HG03066 (cell line): ENCODE results near the gene CDK9.
"Not testable (repeated sequence)": the region's sequence is repeated elsewhere in the genome, so short reads cannot be mapped to it uniquely, and the experiment has no call there.

Experiments
- ATAC-seq: cut with Tn5 transposase; IDR thresholded peaks from one replicate; pipeline ENCODE4 v1.9.1; 2021; ENCODE audit warnings: low read depth; ENCODE audit not compliant: unreplicated experiment

The CDK9 gene

DNA sequence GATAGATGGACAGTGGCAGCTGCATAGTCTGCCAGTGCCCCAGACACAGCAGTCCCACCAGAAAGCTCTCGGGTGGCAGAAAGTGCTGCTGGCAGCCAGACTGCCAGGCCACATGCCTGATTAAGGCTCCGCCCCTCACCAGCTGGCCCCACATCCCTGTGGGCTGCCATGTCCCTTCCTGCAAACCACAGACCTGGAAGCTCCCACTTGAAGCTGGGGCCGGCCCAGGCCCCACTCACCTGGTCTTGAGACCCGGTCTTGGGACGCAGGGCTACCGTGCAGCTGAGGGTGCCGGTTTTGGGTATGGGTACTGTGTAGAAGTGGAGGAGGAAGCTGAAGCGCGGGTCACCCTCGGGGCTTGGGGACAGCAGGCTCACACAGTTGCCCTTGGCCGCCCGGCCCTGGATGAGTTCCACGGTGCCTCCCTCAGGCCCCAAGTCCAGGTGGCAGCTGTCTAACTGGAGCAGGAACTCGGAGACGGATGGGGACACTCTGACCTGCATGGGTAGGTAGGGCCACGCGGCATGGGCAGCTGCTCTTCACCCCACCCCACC lies 32.1 kb downstream of the CDK9 start:
- no peak for ATAC-seq

DNA sequence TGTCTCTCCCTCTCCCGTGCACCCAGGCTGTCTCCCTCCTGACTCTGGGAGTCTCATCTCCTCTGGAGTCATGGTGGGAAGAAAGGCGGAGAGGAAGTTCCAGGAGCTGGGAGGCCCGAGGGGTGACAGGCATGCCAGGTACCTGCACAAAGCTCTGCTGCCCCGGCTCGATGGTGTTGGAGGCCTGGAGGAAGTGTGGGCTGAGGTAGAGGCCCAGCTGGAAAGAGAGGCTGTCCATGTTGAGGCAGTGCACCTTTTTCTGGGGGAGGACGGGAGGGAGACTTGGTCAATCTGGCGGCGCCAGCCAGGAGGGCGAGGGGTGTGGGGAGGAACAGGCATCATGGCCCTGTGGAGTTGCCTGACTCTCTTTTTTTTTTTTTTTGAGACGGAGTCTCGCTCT lies 32.7 kb downstream of the CDK9 start:
- ATAC-seq = no peak

DNA sequence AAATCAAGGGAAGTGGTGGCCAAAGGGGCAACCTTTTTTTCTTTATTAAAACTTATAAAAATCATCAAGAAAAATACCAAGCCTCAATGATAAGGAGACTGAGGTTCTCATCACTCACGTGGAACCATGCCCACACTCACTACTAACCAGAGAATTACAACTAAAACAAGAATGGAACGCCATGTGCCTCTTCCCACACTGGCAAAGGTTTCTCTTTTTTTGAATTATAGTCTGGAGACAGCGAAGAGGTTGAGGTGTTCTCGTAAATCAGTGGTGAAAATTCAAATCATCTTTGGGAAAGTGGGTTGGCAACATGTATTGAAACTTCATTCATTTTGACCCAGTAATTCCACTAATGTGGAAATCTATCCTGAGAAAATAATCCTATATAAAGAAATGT lies 36.3 kb downstream of the CDK9 start:
- no peak for ATAC-seq

DNA sequence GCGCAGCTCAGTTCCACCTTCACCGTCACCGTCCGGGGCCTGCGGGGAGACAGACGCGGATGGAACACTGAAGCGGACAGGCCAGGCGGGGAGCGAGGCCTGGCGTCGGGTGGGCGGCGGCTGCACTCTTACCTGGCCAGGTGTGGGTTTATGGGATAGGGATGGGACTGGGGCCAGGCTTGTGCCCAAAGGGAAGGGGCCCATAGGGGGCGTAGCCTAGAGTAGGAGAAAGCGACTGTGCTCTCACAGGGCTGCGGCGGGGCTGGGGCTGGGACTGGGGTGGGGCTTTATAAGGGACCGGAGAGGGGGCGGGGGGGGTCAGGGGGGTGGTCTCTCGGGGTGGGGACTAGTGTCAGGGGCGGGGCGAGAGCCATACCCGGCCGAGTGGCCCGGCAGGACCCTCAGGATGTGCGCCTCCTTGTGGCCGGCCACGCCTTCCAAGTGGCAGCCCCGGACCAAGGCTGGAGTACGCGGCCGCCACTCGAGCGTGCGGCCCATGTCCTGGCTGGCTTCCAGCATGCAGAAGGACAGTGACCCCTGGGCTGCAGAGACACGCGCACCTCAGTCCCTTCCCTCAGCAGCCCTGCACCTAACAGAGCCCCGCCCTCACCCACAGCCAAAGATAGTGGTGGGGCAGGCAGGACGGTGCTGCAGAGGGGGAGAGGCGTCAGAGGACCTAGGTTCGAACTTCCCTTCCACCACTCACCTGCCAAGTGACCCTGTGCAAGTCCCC lies 39.7 kb downstream of the CDK9 start:
- ATAC-seq = no peak

DNA sequence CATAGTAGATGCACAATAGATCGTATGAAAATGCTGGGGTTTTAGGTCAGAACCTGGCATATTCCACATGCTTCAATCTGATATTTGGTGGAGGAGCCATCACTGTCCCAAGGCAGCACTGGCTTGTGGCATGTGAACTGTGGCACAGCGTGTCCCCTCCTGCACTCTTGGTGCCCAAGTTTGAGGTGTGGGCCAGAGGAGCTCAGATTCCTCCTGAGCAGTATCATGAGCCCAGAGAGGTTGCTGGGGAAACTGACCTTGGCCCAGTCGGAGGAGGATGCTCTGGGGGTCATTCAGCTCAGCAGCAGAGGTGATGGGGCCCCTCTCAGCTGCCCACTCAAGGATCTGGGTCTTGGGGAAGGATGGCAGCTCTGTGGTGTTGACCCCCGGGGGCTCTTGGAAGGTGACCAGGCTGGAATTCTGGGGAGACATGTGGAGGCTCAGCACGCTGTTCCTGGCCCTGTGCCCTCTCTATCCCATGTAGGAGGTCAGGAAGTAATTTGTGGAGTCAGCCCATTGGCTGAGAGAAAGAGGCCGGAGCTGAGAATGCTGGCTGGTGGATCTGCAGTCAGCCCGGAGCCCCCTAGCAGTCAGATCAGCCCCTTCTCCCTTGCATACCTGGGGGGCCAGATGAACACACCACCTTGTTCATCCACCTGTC lies 40.5 kb downstream of the CDK9 start:
- ATAC-seq = no peak

DNA sequence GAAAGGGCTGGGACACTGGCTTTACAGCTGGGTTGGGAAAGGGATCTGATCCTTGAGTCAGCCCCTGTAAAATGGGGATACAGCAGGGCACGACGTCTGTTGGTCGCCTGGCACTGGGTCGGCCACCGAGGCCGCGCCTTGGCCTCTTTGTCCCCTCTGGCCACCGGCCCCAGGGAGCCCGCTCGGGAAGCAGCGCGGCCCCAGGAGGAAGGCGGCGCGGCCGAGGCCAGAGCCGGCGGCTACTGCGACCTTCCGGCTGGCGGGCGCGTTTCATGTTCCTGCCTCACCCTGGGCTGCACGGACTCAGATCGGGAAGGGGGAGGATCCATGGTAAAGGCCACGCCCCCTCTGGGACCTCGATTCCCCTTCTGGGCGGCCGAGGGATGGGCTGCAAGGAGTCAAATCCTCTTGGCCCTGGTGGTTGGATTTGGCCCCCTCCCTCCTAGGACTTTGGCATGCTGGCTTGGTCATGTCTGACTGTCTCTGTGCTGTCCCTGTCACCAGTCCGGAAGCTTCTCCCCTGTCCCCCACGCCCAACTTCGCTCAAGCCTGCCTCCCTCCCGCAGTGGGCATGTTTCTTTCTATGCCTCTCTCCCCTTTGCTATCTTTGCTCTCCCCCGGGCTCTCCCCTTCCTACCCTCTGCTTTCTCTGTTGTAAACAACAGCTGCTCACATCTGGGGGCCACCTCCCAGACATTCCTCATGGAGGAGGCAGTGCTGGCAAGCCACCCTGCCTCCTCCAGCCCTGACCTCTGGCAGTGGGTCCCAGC lies 42.6 kb downstream of the CDK9 start:
- no peak for ATAC-seq

DNA sequence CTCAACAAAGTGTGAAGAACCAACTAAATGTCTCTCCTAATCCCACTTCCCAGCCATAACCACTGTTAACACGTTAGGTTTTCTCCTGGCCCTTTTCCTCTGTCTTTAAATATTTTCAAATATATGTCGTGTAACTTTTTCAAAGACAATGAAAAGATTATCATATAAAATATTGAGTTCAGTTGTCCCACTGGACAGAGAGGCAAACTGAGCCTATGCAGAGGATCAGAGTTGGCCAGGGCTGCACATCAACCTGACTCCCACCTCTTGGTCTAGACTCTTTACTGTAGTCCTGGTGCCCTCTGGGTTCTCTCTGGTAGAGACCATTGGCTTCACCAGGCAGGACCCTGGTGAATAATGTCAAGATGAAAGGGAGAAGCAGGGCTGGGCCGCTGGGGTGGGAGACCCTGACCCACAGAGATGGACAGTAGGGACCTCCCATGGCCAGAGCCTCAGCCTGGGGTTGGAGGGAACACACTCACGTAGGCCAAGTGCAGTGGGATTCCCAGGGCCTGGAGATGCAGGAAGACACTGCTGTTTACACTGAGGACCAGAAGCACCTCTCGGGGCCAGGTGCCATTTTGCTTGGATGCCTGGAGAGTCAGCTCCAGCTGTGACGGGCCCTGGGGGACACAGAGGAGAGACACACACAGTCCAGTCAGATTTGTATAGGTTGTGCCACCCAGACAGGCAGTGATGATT lies 43.5 kb downstream of the CDK9 start:
- no peak for ATAC-seq

DNA sequence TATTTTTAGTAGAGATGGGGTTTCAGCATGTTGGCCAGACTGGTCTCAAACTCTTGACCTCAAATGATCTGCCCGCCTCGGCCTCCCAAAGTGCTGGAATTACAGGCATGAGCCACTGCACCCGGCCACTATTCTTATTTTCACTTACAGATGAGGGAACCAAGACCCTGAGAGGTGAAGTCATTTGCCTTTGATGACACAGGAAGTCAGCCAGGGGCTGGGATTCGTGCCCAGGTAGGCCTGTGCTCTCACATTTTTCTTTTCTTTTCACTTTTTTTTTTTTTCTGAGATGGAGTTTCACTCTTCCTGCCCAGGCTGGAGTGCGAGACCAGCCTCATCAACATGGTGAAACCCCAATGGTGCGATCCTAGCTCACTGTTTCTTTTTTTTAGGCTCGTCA lies 46.4 kb downstream of the CDK9 start:
- ATAC-seq = no peak

DNA sequence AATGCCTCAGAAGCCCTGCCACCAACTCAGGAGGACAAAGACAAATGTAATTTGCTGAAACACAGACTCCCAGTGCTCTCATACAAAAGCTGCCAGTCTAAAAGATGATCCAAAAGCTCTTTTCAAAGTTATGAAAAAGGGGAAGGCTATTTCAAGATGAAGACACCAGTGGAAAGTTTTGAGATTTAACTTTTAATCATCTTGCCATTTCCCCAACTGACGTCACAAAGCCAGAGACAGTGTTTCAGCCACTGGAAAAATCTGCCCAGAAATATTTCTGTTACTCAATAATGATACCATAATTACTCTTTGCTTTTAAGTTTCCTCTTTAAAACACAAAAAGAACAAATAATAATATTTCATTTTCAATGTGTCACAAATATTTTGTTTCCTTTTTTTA lies 47.7 kb downstream of the CDK9 start:
- no peak for ATAC-seq

DNA sequence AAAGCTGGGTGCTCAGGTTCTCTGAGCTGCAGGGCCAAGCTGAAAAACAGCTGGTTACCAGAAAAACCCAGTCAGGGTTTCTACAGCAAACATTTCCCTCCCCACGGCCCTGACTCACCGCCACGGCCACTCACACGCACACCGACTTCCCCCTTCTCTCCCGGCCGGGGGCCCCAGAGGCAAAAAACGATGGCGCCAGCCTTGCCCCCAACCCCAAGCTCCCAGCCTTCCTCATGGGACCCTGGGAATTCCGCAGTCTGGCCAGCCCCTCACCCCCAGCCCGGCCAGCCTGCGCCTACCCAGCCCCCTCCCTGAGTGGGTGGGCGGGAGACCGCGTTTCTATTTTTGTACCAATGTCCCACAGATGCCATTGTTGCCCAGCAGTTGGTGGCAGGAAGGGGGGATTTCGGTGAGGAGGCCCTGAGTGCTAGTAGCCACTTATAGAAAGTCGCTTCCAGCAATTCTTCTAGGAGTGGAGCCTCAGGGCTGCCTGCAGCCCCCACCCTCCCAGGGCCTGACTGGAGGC lies 50.2 kb downstream of the CDK9 start:
- ATAC-seq = no peak

DNA sequence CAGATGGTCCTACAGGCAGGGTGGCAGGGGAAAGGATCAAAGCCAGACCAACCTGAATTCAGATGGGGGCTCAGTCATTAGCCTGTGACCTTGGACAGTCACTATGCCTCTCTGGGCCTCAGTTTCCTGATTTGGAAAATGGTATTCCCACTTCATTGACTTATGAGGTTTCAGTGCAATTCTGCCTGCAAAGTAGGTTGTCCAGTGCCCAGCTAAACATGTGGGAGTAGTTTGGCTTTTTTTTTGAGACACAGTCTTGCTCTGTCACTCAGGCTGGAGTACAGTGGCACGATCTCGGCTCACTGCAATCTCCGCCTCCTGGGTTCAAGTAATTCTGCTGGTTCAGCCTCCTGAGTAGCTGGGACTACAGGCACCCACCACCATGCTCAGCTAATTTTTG lies 50.7 kb downstream of the CDK9 start:
- ATAC-seq = not testable (repeated sequence)

DNA sequence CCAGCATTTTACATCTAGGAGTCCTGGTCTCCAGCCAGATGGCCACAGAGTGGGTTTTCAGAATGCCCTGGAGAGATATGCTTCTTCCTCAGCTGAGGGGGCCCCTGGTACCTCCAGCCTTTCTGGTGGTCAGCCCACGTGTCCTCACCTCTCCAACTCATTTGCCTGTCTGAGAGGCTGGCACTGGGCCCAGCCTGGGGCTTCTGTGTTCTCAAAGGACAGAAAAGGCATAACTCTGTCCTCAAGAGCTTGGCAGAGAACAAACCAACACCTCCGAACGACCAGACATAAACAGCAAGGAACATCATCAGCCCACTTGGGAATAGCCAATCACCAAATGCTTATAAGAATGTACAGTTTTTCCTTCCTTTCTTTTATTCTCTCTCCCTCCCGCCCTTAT lies 51.5 kb downstream of the CDK9 start:
- ATAC-seq = no peak

DNA sequence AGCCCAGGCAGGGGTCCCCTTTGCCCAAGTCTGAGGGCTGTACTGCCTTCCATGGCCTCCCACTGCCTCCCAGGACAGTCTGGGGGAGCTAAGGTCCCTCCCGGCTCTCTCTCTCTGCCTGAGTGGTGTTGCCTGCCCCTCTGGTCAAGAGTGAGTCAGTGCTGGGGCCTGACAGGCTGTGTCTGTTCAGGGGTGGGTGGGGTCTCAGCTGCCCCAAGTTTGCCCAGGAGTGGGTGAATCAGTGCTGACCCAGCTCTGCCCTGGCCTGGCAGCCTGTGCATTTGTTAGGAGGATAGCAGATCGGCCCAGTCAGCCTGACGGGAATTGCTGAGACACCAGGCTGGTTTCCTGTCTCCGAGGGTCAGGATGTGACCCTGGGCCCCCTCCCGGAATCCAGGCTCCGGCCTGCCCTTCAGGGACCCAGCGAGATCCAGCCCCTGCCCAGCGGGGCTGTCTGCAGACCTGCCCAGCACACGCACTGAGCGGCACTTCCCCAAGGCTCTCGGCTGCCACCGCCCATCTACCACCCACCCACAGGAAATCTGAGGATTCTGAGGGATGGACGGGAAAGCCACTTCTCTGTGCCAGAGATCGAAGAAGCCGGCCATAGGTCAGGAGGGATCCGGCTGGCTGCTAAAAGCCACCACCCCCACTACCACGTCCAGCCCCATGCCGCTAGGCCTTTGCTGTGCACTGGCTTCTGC lies 52.7 kb downstream of the CDK9 start:
- ATAC-seq = no peak
